GM19193 (cell line): ENCODE data around the gene TSEN34.
"Not testable (repeated sequence)": the region's sequence is repeated elsewhere in the genome, so short reads cannot be mapped to it uniquely, and the experiment has no call there.

Source experiments
- POLR2A ChIP-seq: IDR thresholded peaks from 4 replicates; pipeline ENCODE4 v1.6.1; 2011; ENCODE audit not compliant: insufficient read depth, insufficient read length; ENCODE audit errors: extremely low read depth

TSEN34 gene

GRCh38 chr19:54209058-54209810 is 18.1 kb downstream of the TSEN34 start:
- TF ChIP-seq POLR2A, result no peak

GRCh38 chr19:54209811-54210494 is 18.8 kb downstream of the TSEN34 start:
- TF ChIP-seq POLR2A, result no peak

- TF ChIP-seq POLR2A, result no peak
These were observed 20.1 kb downstream of the TSEN34 start for GRCh38 chr19:54211235-54211634.

GRCh38 chr19:54216869-54217268 is 25.8 kb downstream of the TSEN34 start:
- no peak for TF ChIP-seq POLR2A

- no peak for TF ChIP-seq POLR2A
These were observed 27.2 kb downstream of the TSEN34 start for GRCh38 chr19:54218259-54218658.

GRCh38 chr19:54218960-54219661 is 28.0 kb downstream of the TSEN34 start:
- no peak for TF ChIP-seq POLR2A

GRCh38 chr19:54222474-54223276 is 31.6 kb downstream of the TSEN34 start, which contains the start of gene LILRB3:
LILRB3 (minus strand) TSS chr19:54223007; CDS start chr19:54222976, 31 bp downstream.
- TF ChIP-seq POLR2A, result not testable (repeated sequence)

- no peak for TF ChIP-seq POLR2A
These were observed 38.0 kb downstream of the TSEN34 start for GRCh38 chr19:54229146-54229545.

GRCh38 chr19:54230031-54230430 is 38.9 kb downstream of the TSEN34 start:
- no peak for TF ChIP-seq POLR2A

- no peak for TF ChIP-seq POLR2A
These were observed 40.2 kb downstream of the TSEN34 start for GRCh38 chr19:54231077-54231931.

- TF ChIP-seq POLR2A, result no peak
These were observed 42.8 kb downstream of the TSEN34 start for GRCh38 chr19:54233941-54234340.

GRCh38 chr19:54242646-54243045 is 51.5 kb downstream of the TSEN34 start, which contains the start of gene LILRA6:
LILRA6 (minus strand) TSS chr19:54242790.
- not testable (repeated sequence) for TF ChIP-seq POLR2A
